ENCODE measurements around the gene DUS1L.
"Not testable (repeated sequence)": the region's sequence is repeated elsewhere in the genome, so short reads cannot be mapped to it uniquely, and the experiment has no call there.

The DUS1L gene

DNA sequence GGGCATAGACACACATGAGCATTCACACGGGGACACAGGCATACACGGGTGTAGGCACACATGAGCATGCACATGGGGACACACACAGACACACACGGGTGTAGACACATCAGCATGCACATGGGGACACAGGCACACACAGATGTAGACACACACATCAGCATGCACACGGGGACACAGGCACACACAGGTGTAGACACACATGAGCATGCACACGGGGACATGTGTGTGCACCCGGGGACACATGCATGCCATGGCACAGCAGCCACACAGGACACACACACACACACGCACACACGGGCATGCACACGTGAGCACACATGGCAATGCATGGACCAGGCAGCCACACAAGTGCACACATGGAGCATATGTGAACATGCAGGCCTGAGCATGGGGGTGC lies 23.0 kb downstream of the DUS1L start:
- TF ChIP-seq, protein P1, sequence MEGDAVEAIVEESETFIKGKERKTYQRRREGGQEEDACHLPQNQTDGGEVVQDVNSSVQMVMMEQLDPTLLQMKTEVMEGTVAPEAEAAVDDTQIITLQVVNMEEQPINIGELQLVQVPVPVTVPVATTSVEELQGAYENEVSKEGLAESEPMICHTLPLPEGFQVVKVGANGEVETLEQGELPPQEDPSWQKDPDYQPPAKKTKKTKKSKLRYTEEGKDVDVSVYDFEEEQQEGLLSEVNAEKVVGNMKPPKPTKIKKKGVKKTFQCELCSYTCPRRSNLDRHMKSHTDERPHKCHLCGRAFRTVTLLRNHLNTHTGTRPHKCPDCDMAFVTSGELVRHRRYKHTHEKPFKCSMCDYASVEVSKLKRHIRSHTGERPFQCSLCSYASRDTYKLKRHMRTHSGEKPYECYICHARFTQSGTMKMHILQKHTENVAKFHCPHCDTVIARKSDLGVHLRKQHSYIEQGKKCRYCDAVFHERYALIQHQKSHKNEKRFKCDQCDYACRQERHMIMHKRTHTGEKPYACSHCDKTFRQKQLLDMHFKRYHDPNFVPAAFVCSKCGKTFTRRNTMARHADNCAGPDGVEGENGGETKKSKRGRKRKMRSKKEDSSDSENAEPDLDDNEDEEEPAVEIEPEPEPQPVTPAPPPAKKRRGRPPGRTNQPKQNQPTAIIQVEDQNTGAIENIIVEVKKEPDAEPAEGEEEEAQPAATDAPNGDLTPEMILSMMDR (IDR thresholded peaks at IDR 0.05): no peak
- Histone ChIP-seq H3K36me3 (peaks cover 6 to 11% (median 7%) of the 10 kb centered on the region in 3 donors), H3K9me3 (no peaks in the 10 kb centered on the region), H3K27ac (no peak overlapping the region), H3K4me1 (peaks cover 0 to 6% (median 2%) of the 10 kb centered on the region in 4 donors), H3K4me3 (no peak overlapping the region), H3K27me3 (no peaks in the 10 kb centered on the region)
- intact Hi-C loops (cut with DNase I; ENCODE audit: low total_unique reads): no loop called here
- no peak for DNase-seq

DNA sequence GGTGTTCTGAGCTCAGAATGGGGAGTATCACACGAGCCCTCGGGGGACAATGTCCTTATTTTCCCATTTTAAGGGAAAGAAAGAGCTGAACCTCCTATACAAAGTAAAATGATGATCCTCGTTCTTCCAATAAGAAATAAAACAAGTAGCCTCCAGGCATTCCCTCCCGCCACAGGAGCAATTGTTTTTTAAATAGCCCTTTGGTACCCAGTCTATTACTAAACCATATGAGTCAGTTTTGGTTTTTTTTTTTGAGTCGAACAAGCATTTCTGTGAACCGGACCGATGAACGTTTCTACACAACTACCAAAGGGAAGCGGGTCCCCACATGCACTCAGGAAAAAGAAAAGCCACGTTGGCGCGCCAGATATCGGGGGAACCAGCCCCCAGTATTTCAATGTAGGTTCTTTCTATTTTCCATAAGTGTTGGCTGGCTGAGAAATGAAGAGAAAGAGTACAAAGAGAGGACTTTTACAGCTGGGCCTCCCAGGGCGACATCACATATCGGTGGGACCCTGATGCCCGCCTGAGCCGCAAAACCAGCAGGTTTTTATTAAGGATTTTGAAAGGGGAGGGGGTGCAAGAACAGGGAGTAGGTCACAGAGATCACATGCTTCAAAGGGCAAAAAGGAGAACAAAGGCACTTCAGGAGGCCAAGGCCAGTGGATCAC lies 24.3 kb downstream of the DUS1L start:
- TF ChIP-seq, protein P1 (IDR thresholded peaks at IDR 0.05): no peak
- intact Hi-C loops (cut with DNase I; ENCODE audit: low total_unique reads): no loop called here
- DNase-seq: no peak
- H3K27ac ChIP-seq: no peak overlapping the region
- H3K9me3 ChIP-seq: no peaks in the 10 kb centered on the region
- H3K36me3 ChIP-seq: no peaks in the 10 kb centered on the region
- H3K4me3 ChIP-seq: no peak overlapping the region
- H3K4me1 ChIP-seq: peaks cover 0 to 13% (median 10%) of the 10 kb centered on the region in 4 donors
- H3K27me3 ChIP-seq: no peaks in the 10 kb centered on the region

- TF ChIP-seq, protein P1 (IDR thresholded peaks at IDR 0.05): no peak
- DNase-seq: no peak
- H3K27ac ChIP-seq: no peak overlapping the region
- no peaks in the 10 kb centered on the region for H3K27me3 ChIP-seq
- no peaks in the 10 kb centered on the region for H3K9me3 ChIP-seq
- peaks cover 0 to 22% (median 16%) of the 10 kb centered on the region in 4 donors for H3K4me1 ChIP-seq
- intact Hi-C loops (cut with DNase I; ENCODE audit: low total_unique reads): loop anchor here (5.0 kb wide), 1 partner anchor 58 kb away; the partner anchor contains the start of gene FASN
- peaks cover 0 to 13% (median 8%) of the 10 kb centered on the region in 3 donors for H3K36me3 ChIP-seq
- no peak overlapping the region for H3K4me3 ChIP-seq
Measured at GRCh38 chr17:82039695-82040299, 25.8 kb downstream of the DUS1L start.

- H3K4me3 ChIP-seq, H3K27ac ChIP-seq: not testable (repeated sequence)
- intact Hi-C loops (cut with DNase I; ENCODE audit: low total_unique reads): loop anchor here (5.0 kb wide), 1 partner anchor 58 kb away; the partner anchor contains the start of gene FASN
Measured at GRCh38 chr17:82038796-82039409, 26.7 kb downstream of the DUS1L start.

GRCh38 chr17:82037889-82038195 lies 27.8 kb downstream of the DUS1L start:
- no peak for DNase-seq
- no peaks in the 10 kb centered on the region for H3K9me3 ChIP-seq
- intact Hi-C loops (cut with DNase I; ENCODE audit: low total_unique reads): loop anchor here (5.0 kb wide), 1 partner anchor 59 kb away; the partner anchor contains the start of gene FASN
- peaks cover 0 to 13% (median 8%) of the 10 kb centered on the region in 3 donors for H3K36me3 ChIP-seq
- TF ChIP-seq, protein P1 (IDR thresholded peaks at IDR 0.05): no peak
- peak overlapping the region; percentile 96 to 99 for H3K27ac ChIP-seq
- peak overlapping the region; percentile 64 to 97 for H3K4me3 ChIP-seq
- peaks cover 0 to 9% of the 10 kb centered on the region in 2 donors for H3K27me3 ChIP-seq
- H3K4me1 ChIP-seq: peaks cover 0 to 22% (median 16%) of the 10 kb centered on the region in 4 donors

More at GRCh38 chr17:82038796-82039409, 26.7 kb downstream of the DUS1L start:
- DNase-seq, H3K27me3 ChIP-seq, H3K9me3 ChIP-seq: not testable (repeated sequence)
- peaks cover 0 to 13% (median 8%) of the 10 kb centered on the region in 3 donors for H3K36me3 ChIP-seq
- H3K4me1 ChIP-seq: peaks cover 0 to 22% (median 16%) of the 10 kb centered on the region in 4 donors

Measured in tibial artery (tissue), 4 donors.